K562 (cell line): ENCODE results near the gene XPC. TPM values are rescaled to one million over a fixed set of nuclear protein-coding genes. Genes with fewer than 3 reads are reported as not detected.

Source experiments
- BDP1 ChIP-seq: IDR thresholded peaks from 3 replicates; pipeline ENCODE4 v1.6.1; 2011; ENCODE audit not compliant: insufficient read length, insufficient read depth
- DDX20 ChIP-seq: fragments of 450-650 bp; IDR thresholded peaks from 2 replicates; pipeline ENCODE4 v1.6.1; 2016; ENCODE audit warnings: missing genetic modification characterization, low read depth, mild to moderate bottlenecking, missing compliant biosample characterization, moderate library complexity
- HNRNPUL1 ChIP-seq: fragments of 200-400 bp; formaldehyde crosslinking; IDR thresholded peaks from 2 replicates; pipeline ENCODE4 v1.6.1; 2017; ENCODE audit warnings: low read length
- KLF10 ChIP-seq: fragments of 250-450 bp; sonication (Bioruptor Pico); IDR thresholded peaks from 2 replicates; pipeline ENCODE4 v1.6.1; 2021; ENCODE audit warnings: matching md5 sums
- NFE2L1 ChIP-seq: fragments of 450-650 bp; IDR thresholded peaks from 2 replicates; pipeline ENCODE4 v1.6.1; 2016; ENCODE audit warnings: missing genetic modification characterization, low read depth, mild to moderate bottlenecking, missing compliant biosample characterization, moderate library complexity, borderline replicate concordance
- SIN3B ChIP-seq: fragments of 450-650 bp; IDR thresholded peaks from 2 replicates; pipeline ENCODE4 v1.6.1; 2017; ENCODE audit warnings: low read depth, mild to moderate bottlenecking, moderate library complexity
- ZBTB17 ChIP-seq: fragments of 450-650 bp; formaldehyde crosslinking; IDR thresholded peaks from 2 replicates; pipeline ENCODE4 v1.4.0; 2020; ENCODE audit warnings: mild to moderate bottlenecking
- ZNF668 ChIP-seq: fragments of 250-450 bp; sonication (Bioruptor Pico); IDR thresholded peaks from 2 replicates; pipeline ENCODE4 v1.8.0; 2022; ENCODE audit warnings: mild to moderate bottlenecking, inconsistent platforms
- polyA plus RNA-seq, 8 experiments: library from polyadenylated mRNA; depleted of rRNA in 4 of 8; stranded (reverse) in 5 of 8; unstranded in 3 of 8; fragments of >200 nt; fragmentation: Nextera tagmentation in 2 of 8; fragmentation: Illumina TruSeq in 1 of 8; extraction: Ambion mirVana in 2 of 8; extraction: Trizol in 1 of 8; gene quantifications; 2 replicates each; pipeline versions ENCODE4 v1.2.1 to v1.2.3, GENCODE V29; 2011 to 2014; ENCODE audit warnings: inconsistent platforms in 1 of 8, missing spikeins in 1 of 8
- total RNA-seq, 7 experiments: library from RNA; depleted of rRNA in 6 of 7; stranded (reverse); fragments of >200 nt in 6 of 7; fragmentation: Illumina TruSeq in 2 of 7; extraction: Trizol in 2 of 7; gene quantifications; 2 replicates each; pipeline versions ENCODE4 v1.2.1 to v1.2.3, GENCODE V29; 2011 to 2021; ENCODE audit warnings: low replicate concordance in 1 of 7
- TF ChIP-seq, protein P1 (sequence below), 2 experiments: fragments of 450-650 bp in 1 of 2; sonication (generic) in 1 of 2; formaldehyde crosslinking in 1 of 2; IDR thresholded peaks; 2 replicates each; pipeline versions ENCODE4 v1.7.1 to v1.9.0; 2016 to 2022; ENCODE audit warnings: inconsistent platforms in 1 of 2, mild to moderate bottlenecking in 1 of 2, missing genetic modification reagents in 1 of 2
- TF ChIP-seq, protein P2 (sequence below), 2 experiments: fragments of 450-650 bp; formaldehyde crosslinking in 1 of 2; IDR thresholded peaks; 2 replicates each; pipeline versions ENCODE4 v1.4.0 to v1.6.1; 2014 to 2020; ENCODE audit warnings: mild to moderate bottlenecking in 2 of 2, borderline replicate concordance in 1 of 2, low read depth in 1 of 2

Gene XPC
- total and polyA plus RNA-seq, 9 of the 15 experiments (the other 6 are each of a cell fraction or from before 2014, with no cell fraction given): 3.8 to 54.7 (median 41.3) TPM

DNA sequence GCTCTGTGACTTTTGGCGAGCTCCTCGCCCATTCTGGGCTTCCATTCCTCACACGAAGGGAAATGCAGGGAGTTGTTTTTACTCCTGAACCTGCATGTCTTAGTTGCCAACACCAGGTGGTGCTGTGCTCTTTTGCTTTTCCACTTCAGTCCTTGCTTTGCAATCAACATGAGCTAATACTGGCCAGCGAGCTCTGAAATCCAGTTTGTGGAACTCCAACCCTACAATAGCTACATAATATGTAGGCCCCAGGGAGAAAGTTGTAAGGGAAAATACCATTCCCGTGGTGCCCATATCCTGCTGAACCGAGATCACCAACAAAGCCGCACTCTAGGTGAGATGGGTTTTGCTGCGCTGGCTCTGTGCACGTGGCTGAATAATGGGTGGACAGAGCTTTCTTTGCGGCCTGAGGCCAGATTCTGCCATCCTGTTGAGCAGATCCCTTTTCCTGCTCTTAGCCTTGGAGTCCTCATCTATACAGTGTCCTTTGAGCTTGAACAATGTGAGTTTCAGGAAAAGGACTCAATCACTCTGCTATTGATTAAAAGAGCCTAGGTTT is 25.2 kb upstream of the XPC start (continued):
- TF ChIP-seq HNRNPUL1: no peak
- TF ChIP-seq DDX20 (tag): peak; percentile 56; the same call in 1 of the 2 replicates
- TF ChIP-seq ZNF668 (CRISPR knock-in tag): peak; percentile 82; the same call in 1 of the 2 replicates
- no peak for TF ChIP-seq SIN3B
- no peak for TF ChIP-seq KLF10 (CRISPR knock-in tag)
- peak; percentile 82 for TF ChIP-seq ZBTB17
- TF ChIP-seq BDP1: no peak
- TF ChIP-seq, protein P1, sequence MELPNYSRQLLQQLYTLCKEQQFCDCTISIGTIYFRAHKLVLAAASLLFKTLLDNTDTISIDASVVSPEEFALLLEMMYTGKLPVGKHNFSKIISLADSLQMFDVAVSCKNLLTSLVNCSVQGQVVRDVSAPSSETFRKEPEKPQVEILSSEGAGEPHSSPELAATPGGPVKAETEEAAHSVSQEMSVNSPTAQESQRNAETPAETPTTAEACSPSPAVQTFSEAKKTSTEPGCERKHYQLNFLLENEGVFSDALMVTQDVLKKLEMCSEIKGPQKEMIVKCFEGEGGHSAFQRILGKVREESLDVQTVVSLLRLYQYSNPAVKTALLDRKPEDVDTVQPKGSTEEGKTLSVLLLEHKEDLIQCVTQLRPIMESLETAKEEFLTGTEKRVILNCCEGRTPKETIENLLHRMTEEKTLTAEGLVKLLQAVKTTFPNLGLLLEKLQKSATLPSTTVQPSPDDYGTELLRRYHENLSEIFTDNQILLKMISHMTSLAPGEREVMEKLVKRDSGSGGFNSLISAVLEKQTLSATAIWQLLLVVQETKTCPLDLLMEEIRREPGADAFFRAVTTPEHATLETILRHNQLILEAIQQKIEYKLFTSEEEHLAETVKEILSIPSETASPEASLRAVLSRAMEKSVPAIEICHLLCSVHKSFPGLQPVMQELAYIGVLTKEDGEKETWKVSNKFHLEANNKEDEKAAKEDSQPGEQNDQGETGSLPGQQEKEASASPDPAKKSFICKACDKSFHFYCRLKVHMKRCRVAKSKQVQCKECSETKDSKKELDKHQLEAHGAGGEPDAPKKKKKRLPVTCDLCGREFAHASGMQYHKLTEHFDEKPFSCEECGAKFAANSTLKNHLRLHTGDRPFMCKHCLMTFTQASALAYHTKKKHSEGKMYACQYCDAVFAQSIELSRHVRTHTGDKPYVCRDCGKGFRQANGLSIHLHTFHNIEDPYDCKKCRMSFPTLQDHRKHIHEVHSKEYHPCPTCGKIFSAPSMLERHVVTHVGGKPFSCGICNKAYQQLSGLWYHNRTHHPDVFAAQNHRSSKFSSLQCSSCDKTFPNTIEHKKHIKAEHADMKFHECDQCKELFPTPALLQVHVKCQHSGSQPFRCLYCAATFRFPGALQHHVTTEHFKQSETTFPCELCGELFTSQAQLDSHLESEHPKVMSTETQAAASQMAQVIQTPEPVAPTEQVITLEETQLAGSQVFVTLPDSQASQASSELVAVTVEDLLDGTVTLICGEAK (IDR thresholded peaks at IDR 0.05): 0 out of 2 replicates have a peak, but pooled peaks have one; percentile 23
- TF ChIP-seq, protein P1 (CRISPR knock-in tag; IDR thresholded peaks at IDR 0.05): no peak
- TF ChIP-seq, protein P2, sequence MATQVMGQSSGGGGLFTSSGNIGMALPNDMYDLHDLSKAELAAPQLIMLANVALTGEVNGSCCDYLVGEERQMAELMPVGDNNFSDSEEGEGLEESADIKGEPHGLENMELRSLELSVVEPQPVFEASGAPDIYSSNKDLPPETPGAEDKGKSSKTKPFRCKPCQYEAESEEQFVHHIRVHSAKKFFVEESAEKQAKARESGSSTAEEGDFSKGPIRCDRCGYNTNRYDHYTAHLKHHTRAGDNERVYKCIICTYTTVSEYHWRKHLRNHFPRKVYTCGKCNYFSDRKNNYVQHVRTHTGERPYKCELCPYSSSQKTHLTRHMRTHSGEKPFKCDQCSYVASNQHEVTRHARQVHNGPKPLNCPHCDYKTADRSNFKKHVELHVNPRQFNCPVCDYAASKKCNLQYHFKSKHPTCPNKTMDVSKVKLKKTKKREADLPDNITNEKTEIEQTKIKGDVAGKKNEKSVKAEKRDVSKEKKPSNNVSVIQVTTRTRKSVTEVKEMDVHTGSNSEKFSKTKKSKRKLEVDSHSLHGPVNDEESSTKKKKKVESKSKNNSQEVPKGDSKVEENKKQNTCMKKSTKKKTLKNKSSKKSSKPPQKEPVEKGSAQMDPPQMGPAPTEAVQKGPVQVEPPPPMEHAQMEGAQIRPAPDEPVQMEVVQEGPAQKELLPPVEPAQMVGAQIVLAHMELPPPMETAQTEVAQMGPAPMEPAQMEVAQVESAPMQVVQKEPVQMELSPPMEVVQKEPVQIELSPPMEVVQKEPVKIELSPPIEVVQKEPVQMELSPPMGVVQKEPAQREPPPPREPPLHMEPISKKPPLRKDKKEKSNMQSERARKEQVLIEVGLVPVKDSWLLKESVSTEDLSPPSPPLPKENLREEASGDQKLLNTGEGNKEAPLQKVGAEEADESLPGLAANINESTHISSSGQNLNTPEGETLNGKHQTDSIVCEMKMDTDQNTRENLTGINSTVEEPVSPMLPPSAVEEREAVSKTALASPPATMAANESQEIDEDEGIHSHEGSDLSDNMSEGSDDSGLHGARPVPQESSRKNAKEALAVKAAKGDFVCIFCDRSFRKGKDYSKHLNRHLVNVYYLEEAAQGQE (IDR thresholded peaks at IDR 0.05; ENCODE audit: borderline replicate concordance): peak; percentile 95
- TF ChIP-seq, protein P2 (CRISPR knock-in tag; IDR thresholded peaks at IDR 0.05; ENCODE audit: low read depth): no peak
- peak; percentile 8; the same call in 1 of the 2 replicates for TF ChIP-seq NFE2L1 (tag)
